ENCODE data around the gene PLEKHM3. TPM values are rescaled to one million over a fixed set of nuclear protein-coding genes. Genes with fewer than 3 reads are reported as not detected.

The PLEKHM3 gene
- total RNA-seq, 1 donor from 2014 or later = 18.3 TPM

DNA sequence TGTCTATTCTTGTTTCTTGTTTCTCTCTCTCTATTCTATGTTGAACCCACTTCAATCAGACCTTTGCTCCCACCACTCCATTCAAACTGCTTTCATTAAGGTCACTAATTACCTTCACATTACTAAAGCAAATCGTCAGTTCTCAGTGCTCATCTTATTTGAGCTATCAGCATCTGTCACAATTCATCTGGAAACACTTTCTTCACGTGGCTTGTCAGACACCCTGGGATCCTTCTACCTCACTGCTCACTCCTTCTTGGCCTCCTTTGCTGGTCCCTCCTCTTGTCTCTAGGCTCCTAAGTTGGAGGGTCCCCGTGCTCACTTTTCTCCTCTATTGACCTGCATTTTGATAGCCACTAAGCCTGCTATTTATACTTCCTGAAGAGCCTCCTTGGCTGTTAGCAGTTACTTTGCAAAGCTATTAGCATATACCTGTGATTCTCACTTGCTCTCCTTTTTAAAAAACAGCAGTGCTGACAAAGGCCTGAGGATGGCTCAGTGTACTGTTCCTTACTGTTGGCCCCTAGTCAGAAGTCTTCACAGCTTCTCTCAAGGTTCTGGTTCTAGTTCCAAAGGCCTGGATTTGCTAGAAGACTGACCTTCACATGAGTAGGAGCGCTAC is 80.2 kb downstream of the PLEKHM3 start:
- TF ChIP-seq, protein P1, sequence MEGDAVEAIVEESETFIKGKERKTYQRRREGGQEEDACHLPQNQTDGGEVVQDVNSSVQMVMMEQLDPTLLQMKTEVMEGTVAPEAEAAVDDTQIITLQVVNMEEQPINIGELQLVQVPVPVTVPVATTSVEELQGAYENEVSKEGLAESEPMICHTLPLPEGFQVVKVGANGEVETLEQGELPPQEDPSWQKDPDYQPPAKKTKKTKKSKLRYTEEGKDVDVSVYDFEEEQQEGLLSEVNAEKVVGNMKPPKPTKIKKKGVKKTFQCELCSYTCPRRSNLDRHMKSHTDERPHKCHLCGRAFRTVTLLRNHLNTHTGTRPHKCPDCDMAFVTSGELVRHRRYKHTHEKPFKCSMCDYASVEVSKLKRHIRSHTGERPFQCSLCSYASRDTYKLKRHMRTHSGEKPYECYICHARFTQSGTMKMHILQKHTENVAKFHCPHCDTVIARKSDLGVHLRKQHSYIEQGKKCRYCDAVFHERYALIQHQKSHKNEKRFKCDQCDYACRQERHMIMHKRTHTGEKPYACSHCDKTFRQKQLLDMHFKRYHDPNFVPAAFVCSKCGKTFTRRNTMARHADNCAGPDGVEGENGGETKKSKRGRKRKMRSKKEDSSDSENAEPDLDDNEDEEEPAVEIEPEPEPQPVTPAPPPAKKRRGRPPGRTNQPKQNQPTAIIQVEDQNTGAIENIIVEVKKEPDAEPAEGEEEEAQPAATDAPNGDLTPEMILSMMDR (IDR thresholded peaks at IDR 0.05) = no peak
- H3K4me3 ChIP-seq = no peak overlapping the region
- H3K4me1 ChIP-seq = no peaks in the 10 kb centered on the region
- H3K9me3 ChIP-seq = no peaks in the 10 kb centered on the region
- intact Hi-C loops (cut with DNase I) = no loop called here
- no peaks in the 10 kb centered on the region for H3K27me3 ChIP-seq
- H3K27ac ChIP-seq = no peak overlapping the region
- peaks cover 5 to 8% of the 10 kb centered on the region in 2 donors for H3K36me3 ChIP-seq
- DNase-seq (ENCODE audit: low spot score in 2 of 2) = no peak

DNA sequence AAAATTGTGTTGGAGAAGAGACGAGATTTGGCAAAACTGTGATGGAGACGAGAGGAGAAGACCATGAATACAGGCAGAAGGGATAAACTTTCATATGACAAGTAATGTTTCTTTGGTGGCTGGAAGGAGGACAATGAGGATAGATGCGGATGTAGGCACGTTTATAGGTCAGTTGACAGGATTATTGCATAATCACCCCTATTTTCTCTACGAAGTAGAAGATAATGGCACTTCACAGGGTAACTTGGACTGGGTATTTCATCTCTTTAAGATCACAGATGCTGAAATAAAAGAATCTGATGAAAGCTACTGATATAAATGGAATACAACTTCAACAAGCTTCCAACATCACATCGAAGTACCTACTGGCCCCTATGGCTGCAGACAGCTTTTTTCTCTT is 81.0 kb downstream of the PLEKHM3 start:
- H3K27me3 ChIP-seq = no peaks in the 10 kb centered on the region
- intact Hi-C loops (cut with DNase I) = no loop called here
- H3K4me3 ChIP-seq = no peak overlapping the region
- TF ChIP-seq, protein P1 (IDR thresholded peaks at IDR 0.05) = no peak
- no peak for DNase-seq (ENCODE audit: low spot score in 2 of 2)
- no peak overlapping the region for H3K27ac ChIP-seq
- H3K4me1 ChIP-seq = no peaks in the 10 kb centered on the region
- no peaks in the 10 kb centered on the region for H3K9me3 ChIP-seq
- peaks cover 5 to 8% of the 10 kb centered on the region in 2 donors for H3K36me3 ChIP-seq

DNA sequence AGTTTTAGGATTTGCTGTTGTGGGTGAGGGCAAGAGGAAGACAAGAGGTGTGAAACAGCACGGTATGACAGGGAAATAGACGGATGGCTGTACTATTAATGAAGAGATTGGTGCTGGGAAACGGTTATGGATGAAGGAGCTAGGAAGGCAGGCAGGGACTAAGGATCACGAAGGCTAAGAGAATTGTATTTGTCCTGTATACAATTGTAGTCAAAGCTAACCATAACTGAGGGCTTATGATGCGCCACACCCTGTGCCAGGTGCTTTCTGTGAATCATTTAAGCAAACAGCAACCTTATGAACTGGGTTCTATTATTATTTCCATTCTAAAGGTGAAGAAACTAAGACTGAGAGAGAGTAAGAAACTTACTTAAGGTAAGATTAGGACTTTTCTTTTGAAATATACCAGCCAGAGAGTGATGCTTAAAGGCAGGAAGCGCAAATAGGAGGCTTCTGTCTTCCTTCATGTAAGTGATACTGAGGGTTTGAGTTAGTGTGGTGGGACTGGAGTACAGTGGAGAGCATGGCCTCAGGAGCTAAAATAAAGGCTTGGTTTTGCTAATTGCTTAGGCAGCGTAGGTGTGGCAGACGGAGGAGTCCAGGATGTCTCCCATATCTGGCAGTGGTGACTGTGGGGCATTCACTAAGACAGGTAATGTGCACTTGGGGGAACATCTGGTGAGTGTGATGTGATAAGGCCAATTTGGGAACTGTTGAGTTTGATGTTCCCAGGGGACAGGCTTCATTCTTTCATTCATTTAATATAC is 85.8 kb downstream of the PLEKHM3 start:
- no peak for DNase-seq (ENCODE audit: low spot score in 2 of 2)
- H3K27ac ChIP-seq = no peak overlapping the region
- no peaks in the 10 kb centered on the region for H3K4me1 ChIP-seq
- no peaks in the 10 kb centered on the region for H3K9me3 ChIP-seq
- intact Hi-C loops (cut with DNase I) = no loop called here
- no peaks in the 10 kb centered on the region for H3K27me3 ChIP-seq
- TF ChIP-seq, protein P1 (IDR thresholded peaks at IDR 0.05) = no peak
- no peaks in the 10 kb centered on the region for H3K36me3 ChIP-seq
- no peak overlapping the region for H3K4me3 ChIP-seq

DNA sequence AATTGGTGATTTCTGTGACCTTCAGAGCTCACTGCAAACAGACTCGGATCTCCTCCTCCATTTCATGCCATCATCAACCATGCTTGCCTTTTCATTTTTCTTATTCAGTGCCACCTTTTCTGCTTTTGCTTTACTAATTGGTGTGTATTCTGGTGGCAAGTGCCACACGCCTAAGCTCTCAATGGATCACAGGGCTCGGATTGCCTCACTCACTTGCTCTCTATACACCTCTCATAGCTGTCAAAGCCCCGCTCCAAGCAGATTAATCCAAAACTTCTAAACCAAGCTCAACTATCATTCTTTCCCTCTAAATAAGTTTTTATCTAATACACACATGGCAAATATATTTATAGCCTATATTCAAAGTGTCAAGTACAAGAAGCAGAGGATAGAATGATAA is 86.4 kb downstream of the PLEKHM3 start:
- Histone ChIP-seq H3K27ac (no peak overlapping the region), H3K9me3 (no peaks in the 10 kb centered on the region), H3K4me3 (no peak overlapping the region), H3K27me3 (no peaks in the 10 kb centered on the region), H3K36me3 (no peaks in the 10 kb centered on the region), H3K4me1 (no peaks in the 10 kb centered on the region)
- intact Hi-C loops (cut with DNase I) = no loop called here
- DNase-seq (ENCODE audit: low spot score in 2 of 2) = no peak
- TF ChIP-seq, protein P1 (IDR thresholded peaks at IDR 0.05) = no peak

DNA sequence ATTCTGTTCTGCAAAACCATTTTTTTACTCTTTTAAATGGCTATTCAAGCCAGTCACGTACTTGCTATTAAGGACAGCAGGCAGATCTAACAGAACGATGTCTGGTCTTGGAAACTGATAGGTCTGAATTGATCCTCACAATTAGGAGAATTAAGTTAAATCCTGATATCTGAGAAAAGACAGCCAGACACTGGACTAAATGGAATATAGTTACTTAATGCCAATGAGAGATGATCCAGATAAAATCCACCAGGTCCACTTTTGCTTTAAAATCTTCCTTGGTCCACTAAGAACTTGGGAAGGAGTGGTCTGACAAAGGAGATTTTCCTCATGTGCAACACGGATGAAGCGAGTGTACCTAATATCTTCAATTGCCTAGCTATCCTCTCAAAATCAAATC is 86.9 kb downstream of the PLEKHM3 start:
- Histone ChIP-seq H3K36me3 (no peaks in the 10 kb centered on the region), H3K27me3 (no peaks in the 10 kb centered on the region), H3K4me1 (no peaks in the 10 kb centered on the region), H3K9me3 (no peaks in the 10 kb centered on the region), H3K27ac (no peak overlapping the region), H3K4me3 (no peak overlapping the region)
- intact Hi-C loops (cut with DNase I) = no loop called here
- TF ChIP-seq, protein P1 (IDR thresholded peaks at IDR 0.05) = no peak
- no peak for DNase-seq (ENCODE audit: low spot score in 2 of 2)

Measured in ascending aorta (tissue), 2 donors.